Activated CD4-positive, alpha-beta T cell treated with anti-CD3 and anti-CD28 coated beads for 24 hours (primary cell): ENCODE data around the gene KNDC1.
"Not testable (repeated sequence)": the region's sequence is repeated elsewhere in the genome, so short reads cannot be mapped to it uniquely, and the experiment has no call there.

ENCODE experiments used
- DNase-seq, 2 donors: peaks; one replicate each; pipeline ENCODE4 v3.0.0-alpha.2; 2020; ENCODE audit warnings: low read depth in 2 of 2

KNDC1 gene

DNA sequence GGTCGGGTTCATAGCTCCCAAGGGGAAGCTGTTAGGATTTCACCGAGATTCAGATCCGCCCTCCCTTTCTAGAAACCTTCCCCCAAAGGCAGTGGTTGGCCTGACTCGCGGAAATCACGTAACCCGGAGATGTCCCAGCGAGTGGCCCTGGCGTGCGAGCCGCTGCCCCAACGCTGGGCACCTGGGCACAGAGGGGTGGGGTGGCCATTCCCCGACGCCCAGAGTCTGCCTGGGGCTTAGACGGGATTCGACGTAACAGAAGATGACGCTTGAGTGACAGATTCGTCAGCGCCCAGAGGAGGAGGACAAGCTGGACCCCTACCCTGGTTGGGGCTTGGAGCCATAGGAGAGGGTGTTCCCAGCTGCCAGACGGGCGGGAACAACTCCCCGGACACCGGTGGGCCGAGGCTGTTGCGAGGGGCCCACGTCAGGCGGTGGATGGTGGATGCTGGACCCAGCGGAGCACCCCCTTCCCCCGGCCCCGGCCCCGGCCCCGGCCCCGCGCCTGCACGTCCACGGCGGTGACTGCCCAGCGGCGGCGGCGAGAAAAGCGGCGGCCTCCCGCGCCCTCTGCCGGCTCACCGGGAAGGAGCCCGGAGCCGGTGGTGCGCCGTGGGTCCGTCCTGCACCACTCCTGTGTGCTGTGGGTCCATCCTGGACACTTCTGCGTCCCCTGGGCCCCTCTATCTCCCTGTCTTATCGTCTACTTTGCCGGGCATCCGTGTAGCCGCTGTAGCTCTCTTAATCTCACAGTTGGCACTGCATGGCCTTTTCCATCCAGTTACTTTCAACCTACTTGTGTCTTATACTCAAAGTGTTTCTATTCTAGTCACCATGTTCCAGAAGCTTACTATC, 35.4 kb upstream of the KNDC1 start:
- DNase-seq = no peak

DNA sequence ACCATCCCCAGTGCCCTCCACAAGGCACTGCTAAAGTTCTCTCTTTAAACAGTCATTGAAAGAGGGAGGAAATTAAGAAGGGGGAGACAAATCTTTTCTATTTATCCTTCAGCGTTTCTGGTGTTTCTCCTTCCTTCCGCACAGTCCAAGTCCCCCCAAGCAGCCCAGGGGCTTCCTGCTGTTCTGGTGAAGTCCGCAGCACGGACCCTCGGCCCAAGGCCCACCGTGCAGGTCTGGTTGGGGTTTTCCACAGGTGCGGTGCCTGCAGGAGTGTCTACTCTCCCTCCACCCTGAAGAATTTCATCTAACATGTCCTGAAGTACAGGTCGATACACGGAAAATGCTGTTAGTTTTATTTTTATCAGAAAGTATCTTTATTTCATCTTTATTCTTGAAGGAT, 34.1 kb upstream of the KNDC1 start:
- DNase-seq = no peak

DNA sequence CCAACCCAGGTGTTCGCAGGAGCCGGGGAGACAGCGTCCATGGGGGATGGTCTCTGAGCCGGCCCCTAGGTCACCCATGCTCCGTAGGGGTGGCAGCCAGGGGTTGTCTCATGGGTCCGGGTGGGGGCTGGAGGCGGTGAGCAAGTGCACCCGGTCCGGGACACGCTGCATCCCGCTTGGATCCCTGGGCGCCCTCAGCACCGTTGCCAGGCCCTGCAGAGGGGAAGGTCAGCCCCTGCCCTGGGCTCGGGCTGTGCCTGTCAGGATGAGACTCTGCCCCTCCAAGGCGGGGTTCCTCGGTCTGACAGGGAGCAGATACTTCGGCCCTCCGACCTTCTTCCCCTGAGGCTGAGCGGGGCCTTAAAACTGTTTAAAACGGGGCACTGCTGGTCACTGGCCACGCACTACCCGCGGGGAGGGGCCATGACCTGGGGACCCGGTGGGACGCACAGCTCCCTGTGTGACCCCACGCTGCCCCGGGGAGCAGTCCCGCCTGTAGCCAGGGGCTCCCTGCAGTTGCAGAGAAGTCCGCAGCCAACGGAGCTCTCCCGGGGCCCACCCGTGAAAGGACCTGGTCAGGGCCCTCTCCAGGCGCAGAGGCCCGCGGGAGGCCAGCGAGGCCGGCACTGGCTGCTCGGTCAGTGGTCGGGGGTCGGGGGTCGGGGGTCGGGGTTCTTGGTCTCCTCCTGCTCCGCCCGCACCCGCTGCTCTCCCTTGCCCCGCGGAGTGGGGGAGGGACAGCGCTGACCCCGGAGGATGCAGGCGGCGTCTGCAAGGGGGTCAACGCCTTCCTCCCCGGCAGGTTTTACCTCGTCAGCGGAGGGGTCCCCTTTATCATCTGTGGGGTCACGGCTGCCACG, 33.4 kb upstream of the KNDC1 start:
- DNase-seq = no peak

DNA sequence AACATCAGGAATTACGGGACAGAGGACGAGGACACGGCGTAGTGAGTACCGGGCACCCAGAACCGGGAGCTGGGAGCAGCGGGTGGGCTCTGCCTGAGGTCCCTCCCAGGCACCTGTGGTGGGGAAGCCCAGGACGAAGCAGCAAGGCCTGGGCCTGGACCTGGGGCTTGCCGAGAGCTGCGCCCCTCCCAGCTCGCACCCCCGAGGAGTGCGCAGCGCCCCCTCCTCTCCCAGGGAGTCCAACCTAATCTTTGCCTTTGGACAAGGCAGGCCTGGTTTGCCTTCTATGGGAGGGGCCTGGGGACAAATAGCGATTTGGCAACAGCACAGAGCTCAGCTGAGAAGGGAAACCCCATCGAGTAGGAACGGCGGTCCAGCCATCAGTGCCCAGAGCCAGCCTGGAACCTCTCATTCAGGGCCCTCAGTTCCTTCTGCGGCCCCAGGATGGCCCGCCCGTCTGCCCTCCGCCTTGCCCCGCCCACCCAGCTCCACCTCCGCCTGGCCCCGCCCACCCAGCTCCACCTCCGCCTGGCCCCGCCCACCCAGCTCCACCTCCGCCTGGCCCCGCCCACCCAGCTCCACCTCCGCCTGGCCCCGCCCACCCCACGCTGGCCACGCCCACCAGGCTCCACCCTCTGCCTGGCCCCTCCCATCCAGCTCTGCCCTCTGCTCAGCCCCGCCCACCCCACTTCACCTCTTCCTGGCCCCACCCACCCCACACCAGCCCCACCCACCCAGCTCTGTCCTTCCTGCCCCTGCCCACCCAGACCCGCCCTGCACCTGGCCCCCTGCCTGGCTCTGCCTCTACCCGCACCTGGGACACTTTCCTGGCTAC, 32.5 kb upstream of the KNDC1 start:
- peak in 1 of 2 donors; percentile 34 for DNase-seq

GRCh38 chr10:133128126-133129070, 31.6 kb upstream of the KNDC1 start:
- DNase-seq = no peak

- DNase-seq = no peak
These were observed 30.8 kb upstream of the KNDC1 start for GRCh38 chr10:133129071-133129858.

- no peak for DNase-seq
These were observed 30.0 kb upstream of the KNDC1 start for GRCh38 chr10:133129859-133130495.

- DNase-seq = no peak
These were observed 29.4 kb upstream of the KNDC1 start for GRCh38 chr10:133130602-133131001.

GRCh38 chr10:133131053-133131452, 29.0 kb upstream of the KNDC1 start:
- DNase-seq = no peak

DNA sequence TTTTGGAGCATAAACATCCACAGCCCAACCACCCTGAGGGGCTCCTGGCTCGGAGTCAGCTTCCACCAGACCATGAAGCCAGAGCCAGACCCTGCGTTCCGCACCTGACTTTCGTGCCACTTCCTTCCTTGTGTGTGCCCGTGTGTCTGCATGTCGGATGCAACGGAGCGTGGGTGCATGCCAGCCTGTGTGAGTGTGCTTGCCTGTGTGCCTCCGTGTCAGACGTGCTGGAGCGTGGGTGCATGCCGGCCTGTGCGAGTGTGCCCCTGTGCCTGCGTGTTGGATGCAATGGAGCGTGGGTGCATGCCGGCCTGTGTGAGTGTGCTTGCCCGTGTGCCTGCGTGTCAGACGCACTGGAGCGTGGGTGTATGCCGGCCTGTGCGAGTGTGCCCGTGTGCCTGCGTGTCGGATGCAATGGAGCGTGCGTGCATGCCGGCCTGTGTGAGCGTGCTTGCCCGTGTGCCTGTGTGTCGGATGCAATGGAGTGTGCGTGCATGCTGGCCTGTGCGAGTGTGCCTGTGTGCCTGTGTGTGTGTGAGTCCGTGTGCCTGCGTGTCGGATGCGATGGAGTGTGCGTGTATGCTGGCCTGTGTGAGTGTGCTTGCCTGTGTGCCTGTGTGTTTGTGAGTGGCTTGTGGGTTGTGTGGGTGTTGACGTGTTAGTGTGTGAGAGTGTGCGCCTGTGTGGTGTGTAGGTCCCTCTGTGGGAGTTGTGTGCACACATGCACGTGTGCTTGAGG, 28.1 kb upstream of the KNDC1 start:
- DNase-seq = no peak

GRCh38 chr10:133132473-133133291, 27.3 kb upstream of the KNDC1 start:
- no peak for DNase-seq

- DNase-seq = no peak
These were observed 26.4 kb upstream of the KNDC1 start for GRCh38 chr10:133133471-133134231.

- DNase-seq = no peak
These were observed 25.5 kb upstream of the KNDC1 start for GRCh38 chr10:133134411-133135115.

- DNase-seq = no peak
These were observed 24.9 kb upstream of the KNDC1 start for GRCh38 chr10:133135116-133135465.

GRCh38 chr10:133137486-133138145, 22.4 kb upstream of the KNDC1 start:
- not testable (repeated sequence) for DNase-seq

DNA sequence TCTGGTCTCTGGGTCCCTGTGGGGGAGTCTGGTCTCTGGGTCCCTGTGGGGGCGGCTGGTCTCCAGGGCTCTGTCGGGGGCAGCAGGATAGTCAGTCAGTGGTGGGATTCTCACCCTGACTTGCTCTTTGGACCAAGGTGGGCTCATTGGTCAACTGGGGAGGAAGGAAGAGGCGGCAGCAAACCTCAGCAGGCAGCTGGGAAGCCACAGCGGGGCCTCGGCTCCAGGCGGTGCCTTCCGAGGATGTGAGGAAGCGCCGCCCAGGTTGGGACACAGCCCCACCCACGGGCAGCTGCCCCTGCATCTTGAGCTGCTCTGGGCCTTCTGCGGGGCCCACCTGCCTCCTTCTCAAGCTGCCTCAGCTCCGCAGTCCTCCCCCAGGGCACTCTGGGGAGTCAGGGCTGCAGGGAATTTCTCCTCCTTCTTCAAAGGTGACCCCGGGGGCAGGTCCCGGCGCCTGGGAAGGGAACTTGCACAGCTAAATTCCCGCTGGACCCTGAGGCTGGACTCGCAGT, 20.4 kb upstream of the KNDC1 start:
- DNase-seq = no peak
